Measurements from ENCODE around the gene FIZ1. TPM values are rescaled to one million over a fixed set of nuclear protein-coding genes. Genes with fewer than 3 reads are reported as not detected.

Gene FIZ1
- total RNA-seq, 1 donor from 2014 or later, result 19.1 TPM

GRCh38 chr19:55549500-55550320 is 49.6 kb downstream of the FIZ1 start:
- Mint-ChIP-seq H3K9me3 (ENCODE audit: unreplicated experiment) (no peaks in the 10 kb centered on the region), H3K4me3 (ENCODE audit: unreplicated experiment) (peak overlapping the region; percentile 32), H3K36me3 (ENCODE audit: unreplicated experiment) (no peaks in the 10 kb centered on the region), H3K27ac (ENCODE audit: unreplicated experiment) (peak overlapping the region; percentile 91), H3K27me3 (ENCODE audit: unreplicated experiment) (no peaks in the 10 kb centered on the region), H3K4me1 (ENCODE audit: unreplicated experiment) (peaks cover 72% of the 10 kb centered on the region)
- no peak for DNase-seq (ENCODE audit: extremely low spot score, unreplicated experiment)
- TF ChIP-seq, protein P1, sequence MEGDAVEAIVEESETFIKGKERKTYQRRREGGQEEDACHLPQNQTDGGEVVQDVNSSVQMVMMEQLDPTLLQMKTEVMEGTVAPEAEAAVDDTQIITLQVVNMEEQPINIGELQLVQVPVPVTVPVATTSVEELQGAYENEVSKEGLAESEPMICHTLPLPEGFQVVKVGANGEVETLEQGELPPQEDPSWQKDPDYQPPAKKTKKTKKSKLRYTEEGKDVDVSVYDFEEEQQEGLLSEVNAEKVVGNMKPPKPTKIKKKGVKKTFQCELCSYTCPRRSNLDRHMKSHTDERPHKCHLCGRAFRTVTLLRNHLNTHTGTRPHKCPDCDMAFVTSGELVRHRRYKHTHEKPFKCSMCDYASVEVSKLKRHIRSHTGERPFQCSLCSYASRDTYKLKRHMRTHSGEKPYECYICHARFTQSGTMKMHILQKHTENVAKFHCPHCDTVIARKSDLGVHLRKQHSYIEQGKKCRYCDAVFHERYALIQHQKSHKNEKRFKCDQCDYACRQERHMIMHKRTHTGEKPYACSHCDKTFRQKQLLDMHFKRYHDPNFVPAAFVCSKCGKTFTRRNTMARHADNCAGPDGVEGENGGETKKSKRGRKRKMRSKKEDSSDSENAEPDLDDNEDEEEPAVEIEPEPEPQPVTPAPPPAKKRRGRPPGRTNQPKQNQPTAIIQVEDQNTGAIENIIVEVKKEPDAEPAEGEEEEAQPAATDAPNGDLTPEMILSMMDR (IDR thresholded peaks at IDR 0.05), result no peak

- Mint-ChIP-seq H3K4me1 (ENCODE audit: unreplicated experiment) (peaks cover 48% of the 10 kb centered on the region), H3K36me3 (ENCODE audit: unreplicated experiment) (no peaks in the 10 kb centered on the region), H3K27ac (ENCODE audit: unreplicated experiment) (peak overlapping the region; percentile 88), H3K27me3 (ENCODE audit: unreplicated experiment) (peaks cover 2% of the 10 kb centered on the region), H3K4me3 (ENCODE audit: unreplicated experiment) (no peak overlapping the region), H3K9me3 (ENCODE audit: unreplicated experiment) (peaks cover under 1% of the 10 kb centered on the region)
- TF ChIP-seq, protein P1 (IDR thresholded peaks at IDR 0.05), result no peak
- no peak for DNase-seq (ENCODE audit: extremely low spot score, unreplicated experiment)
These were observed 52.3 kb downstream of the FIZ1 start for GRCh38 chr19:55546822-55547614.

- peaks cover 5% of the 10 kb centered on the region for H3K9me3 Mint-ChIP-seq (ENCODE audit: unreplicated experiment)
- peaks cover 2% of the 10 kb centered on the region for H3K27me3 Mint-ChIP-seq (ENCODE audit: unreplicated experiment)
- H3K36me3 Mint-ChIP-seq (ENCODE audit: unreplicated experiment), result no peaks in the 10 kb centered on the region
- TF ChIP-seq, protein P1 (IDR thresholded peaks at IDR 0.05), result no peak
- no peak for DNase-seq (ENCODE audit: extremely low spot score, unreplicated experiment)
- H3K27ac Mint-ChIP-seq (ENCODE audit: unreplicated experiment), result no peak overlapping the region
- H3K4me3 Mint-ChIP-seq (ENCODE audit: unreplicated experiment), result no peak overlapping the region
- H3K4me1 Mint-ChIP-seq (ENCODE audit: unreplicated experiment), result peaks cover 48% of the 10 kb centered on the region
These were observed 53.3 kb downstream of the FIZ1 start for GRCh38 chr19:55546011-55546410.

GRCh38 chr19:55545443-55545842 is 53.9 kb downstream of the FIZ1 start, which contains the start of gene SBK3:
Gene SBK3, minus strand, starts transcription at chr19:55545543. Its CDS starts 0 bp downstream, at chr19:55545543.
- H3K27me3 Mint-ChIP-seq (ENCODE audit: unreplicated experiment), result peaks cover 2% of the 10 kb centered on the region
- peaks cover 5% of the 10 kb centered on the region for H3K9me3 Mint-ChIP-seq (ENCODE audit: unreplicated experiment)
- H3K27ac Mint-ChIP-seq (ENCODE audit: unreplicated experiment), result no peak within 1 kb of the TSS
- TF ChIP-seq, protein P1 (IDR thresholded peaks at IDR 0.05), result no peak
- no peak for DNase-seq (ENCODE audit: extremely low spot score, unreplicated experiment)
- no peak within 1 kb of the TSS for H3K4me3 Mint-ChIP-seq (ENCODE audit: unreplicated experiment)
- H3K36me3 Mint-ChIP-seq (ENCODE audit: unreplicated experiment), result no peaks in the 10 kb centered on the region
- H3K4me1 Mint-ChIP-seq (ENCODE audit: unreplicated experiment), result peaks cover 48% of the 10 kb centered on the region
